ENCODE measurements around the gene APOC1.
"Not testable (repeated sequence)": the region's sequence is repeated elsewhere in the genome, so short reads cannot be mapped to it uniquely, and the experiment has no call there.

APOC1 gene

GRCh38 chr19:44914433-44915206 lies at the start of gene APOC1:
TSS of gene APOC1 (plus strand) at chr19:44914608. CDS start at chr19:44914892, 284 bp downstream.
- peak; percentile 84 for DNase-seq

GRCh38 chr19:44865196-44865767 lies 49.1 kb upstream of the APOC1 start:
- no peak for DNase-seq

GRCh38 chr19:44866664-44867063 lies 47.7 kb upstream of the APOC1 start:
- DNase-seq, result no peak

- DNase-seq, result no peak
These were observed 46.8 kb upstream of the APOC1 start for GRCh38 chr19:44867578-44867977.

- peak; percentile 90 for DNase-seq
These were observed 44.5 kb upstream of the APOC1 start for GRCh38 chr19:44869733-44870470.

GRCh38 chr19:44871809-44872208 lies 42.6 kb upstream of the APOC1 start:
- DNase-seq, result no peak

GRCh38 chr19:44872661-44873060 lies 41.7 kb upstream of the APOC1 start:
- no peak for DNase-seq

- DNase-seq, result no peak
These were observed 40.1 kb upstream of the APOC1 start for GRCh38 chr19:44874317-44874716.

- peak; percentile 81 for DNase-seq
These were observed 38.5 kb upstream of the APOC1 start for GRCh38 chr19:44875666-44876451.

- no peak for DNase-seq
These were observed 37.4 kb upstream of the APOC1 start for GRCh38 chr19:44876930-44877535.

- DNase-seq, result no peak
These were observed 36.1 kb upstream of the APOC1 start for GRCh38 chr19:44878120-44878865.

- DNase-seq, result no peak
These were observed 34.9 kb upstream of the APOC1 start for GRCh38 chr19:44879309-44880065.

GRCh38 chr19:44882063-44882462 lies 32.3 kb upstream of the APOC1 start:
- no peak for DNase-seq

GRCh38 chr19:44882619-44883397 lies 31.6 kb upstream of the APOC1 start:
- not testable (repeated sequence) for DNase-seq

GRCh38 chr19:44883922-44884321 lies 30.5 kb upstream of the APOC1 start:
- peak; percentile 68 for DNase-seq

- DNase-seq, result no peak
These were observed 29.8 kb upstream of the APOC1 start for GRCh38 chr19:44884566-44884965.

- DNase-seq, result no peak
These were observed 28.3 kb upstream of the APOC1 start for GRCh38 chr19:44886141-44886540.

- DNase-seq, result no peak
These were observed 26.8 kb upstream of the APOC1 start for GRCh38 chr19:44887648-44888047.

- DNase-seq, result not testable (repeated sequence)
These were observed 26.1 kb upstream of the APOC1 start for GRCh38 chr19:44888335-44888734.

- DNase-seq, result no peak
These were observed 24.5 kb upstream of the APOC1 start for GRCh38 chr19:44889830-44890365.

All from EL (cell line).